Neural progenitor cell (in vitro differentiated cells): ENCODE measurements around the gene SKOR1. TPM values are rescaled to one million over a fixed set of nuclear protein-coding genes. Genes with fewer than 3 reads are reported as not detected.

Source experiments
- DNase-seq: peaks from one replicate; pipeline ENCODE4 v3.0.0-alpha.2; 2016; ENCODE audit warnings: low spot score
- H2AFZ ChIP-seq: fragments of 200-600 bp; sonication (generic); replicated peaks from 2 replicates; pipeline ENCODE4 v1.6.1; 2016; ENCODE audit warnings: antibody characterized with exemption
- H3F3A ChIP-seq: fragments of 200-600 bp; sonication (generic); 2 replicates; pipeline ENCODE4 v1.6.1; 2016; ENCODE audit warnings: antibody characterized with exemption, low read depth
- H3K27ac ChIP-seq: fragments of 200-600 bp; sonication (generic); 2 replicates; pipeline ENCODE4 v1.5.1; 2016; ENCODE audit warnings: mild to moderate bottlenecking
- H3K27me3 ChIP-seq: fragments of 200-600 bp; sonication (generic); 2 replicates; pipeline ENCODE4 v1.6.1; 2016; ENCODE audit warnings: mild to moderate bottlenecking, moderate library complexity
- H3K36me3 ChIP-seq: fragments of 200-600 bp; sonication (generic); 2 replicates; pipeline ENCODE4 v1.5.1; 2016
- H3K4me1 ChIP-seq: fragments of 200-600 bp; sonication (generic); 2 replicates; pipeline ENCODE4 v1.6.1; 2016; ENCODE audit warnings: mixed run types
- H3K4me2 ChIP-seq: fragments of 200-600 bp; sonication (generic); 2 replicates; pipeline ENCODE4 v1.6.1; 2016
- H3K4me3 ChIP-seq: fragments of 200-600 bp; sonication (generic); 2 replicates; pipeline ENCODE4 v1.5.1; 2016
- H3K79me2 ChIP-seq: fragments of 200-600 bp; sonication (generic); 2 replicates; pipeline ENCODE4 v1.6.1; 2016; ENCODE audit warnings: low read depth
- H3K9ac ChIP-seq: fragments of 200-600 bp; sonication (generic); 2 replicates; pipeline ENCODE4 v1.6.1; 2016
- H3K9me3 ChIP-seq: fragments of 200-600 bp; sonication (generic); 2 replicates; pipeline ENCODE4 v1.5.1; 2016; ENCODE audit warnings: low read depth
- H4K20me1 ChIP-seq: fragments of 200-600 bp; sonication (generic); 2 replicates; pipeline ENCODE4 v1.6.1; 2016; ENCODE audit warnings: low read depth
- H3K27ac Mint-ChIP-seq: 3 replicates; pipeline ENCODE4 v1.8.0; 2021; ENCODE audit warnings: mixed read lengths
- H3K27me3 Mint-ChIP-seq: 2 replicates; pipeline ENCODE4 v1.8.0; 2022; ENCODE audit warnings: low read depth, mild to moderate bottlenecking, inconsistent platforms, moderate library complexity, mixed read lengths; ENCODE audit not compliant: insufficient read depth
- H3K36me3 Mint-ChIP-seq: 3 replicates; pipeline ENCODE4 v1.8.0; 2021; ENCODE audit warnings: mixed read lengths
- H3K4me1 Mint-ChIP-seq: 3 replicates; pipeline ENCODE4 v1.8.0; 2021; ENCODE audit warnings: mixed read lengths
- H3K4me3 Mint-ChIP-seq: 3 replicates; pipeline ENCODE4 v1.8.0; 2021; ENCODE audit warnings: mild to moderate bottlenecking, moderate library complexity, mixed read lengths
- H3K9me3 Mint-ChIP-seq: 3 replicates; pipeline ENCODE4 v1.8.0; 2020; ENCODE audit warnings: mixed read lengths
- EZH2 ChIP-seq: fragments of 200-600 bp; sonication (generic); IDR thresholded peaks from 2 replicates; pipeline ENCODE4 v1.6.1; 2017; ENCODE audit warnings: antibody characterized with exemption, mild to moderate bottlenecking, moderate library complexity
- EZH2phosphoT487 ChIP-seq: fragments of 200-600 bp; sonication (generic); IDR thresholded peaks from 2 replicates; pipeline ENCODE4 v1.6.1; 2017; ENCODE audit warnings: antibody characterized with exemption
- total RNA-seq: library from RNA; depleted of rRNA; stranded (reverse); fragments of >200 nt; gene quantifications from 2 replicates; pipeline ENCODE4 v1.2.3, GENCODE V29; 2015; ENCODE audit warnings: low replicate concordance
- TF ChIP-seq, protein P1 (sequence below): fragments of 200-600 bp; sonication (generic); IDR thresholded peaks from 2 replicates; pipeline ENCODE4 v1.5.1; 2017; ENCODE audit warnings: antibody characterized with exemption, mild to moderate bottlenecking

Gene SKOR1
- total RNA-seq, 1 donor from 2014 or later: 0.51 TPM

DNA sequence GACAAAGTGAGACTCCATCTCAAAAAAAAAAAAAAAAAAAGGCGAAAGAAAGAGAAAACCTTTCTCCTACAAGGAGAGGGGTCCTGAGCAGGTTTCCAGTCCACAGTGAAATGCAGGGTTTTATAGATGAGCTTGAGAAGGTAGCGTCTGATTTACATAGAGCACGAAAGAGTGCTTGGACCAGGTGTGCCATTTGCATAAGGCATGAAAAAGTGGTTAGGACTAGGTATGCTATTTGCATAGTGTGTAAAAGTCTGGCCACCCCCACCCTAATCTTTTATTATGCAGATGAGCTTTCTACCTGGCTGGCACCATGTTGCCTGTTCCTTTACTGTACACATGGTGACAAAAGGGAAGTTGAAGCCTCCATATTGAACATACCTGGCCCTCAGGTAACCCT lies 28.1 kb downstream of the SKOR1 start:
- Mint-ChIP-seq H3K36me3 (peaks cover 1% of the 10 kb centered on the region), H3K27me3 (peaks cover 10% of the 10 kb centered on the region), H3K4me1 (peaks cover 35% of the 10 kb centered on the region), H3K27ac (no peak overlapping the region), H3K4me3 (no peak overlapping the region), H3K9me3 (peaks cover 5% of the 10 kb centered on the region)
- no peaks in the 10 kb centered on the region for H3K79me2 ChIP-seq
- H4K20me1 ChIP-seq: no peaks in the 10 kb centered on the region
- no peaks in the 10 kb centered on the region for H3F3A ChIP-seq
- no peaks in the 10 kb centered on the region for H3K36me3 ChIP-seq
- H3K4me1 ChIP-seq: peaks cover 3% of the 10 kb centered on the region
- TF ChIP-seq EZH2: no peak
- TF ChIP-seq, protein P1, sequence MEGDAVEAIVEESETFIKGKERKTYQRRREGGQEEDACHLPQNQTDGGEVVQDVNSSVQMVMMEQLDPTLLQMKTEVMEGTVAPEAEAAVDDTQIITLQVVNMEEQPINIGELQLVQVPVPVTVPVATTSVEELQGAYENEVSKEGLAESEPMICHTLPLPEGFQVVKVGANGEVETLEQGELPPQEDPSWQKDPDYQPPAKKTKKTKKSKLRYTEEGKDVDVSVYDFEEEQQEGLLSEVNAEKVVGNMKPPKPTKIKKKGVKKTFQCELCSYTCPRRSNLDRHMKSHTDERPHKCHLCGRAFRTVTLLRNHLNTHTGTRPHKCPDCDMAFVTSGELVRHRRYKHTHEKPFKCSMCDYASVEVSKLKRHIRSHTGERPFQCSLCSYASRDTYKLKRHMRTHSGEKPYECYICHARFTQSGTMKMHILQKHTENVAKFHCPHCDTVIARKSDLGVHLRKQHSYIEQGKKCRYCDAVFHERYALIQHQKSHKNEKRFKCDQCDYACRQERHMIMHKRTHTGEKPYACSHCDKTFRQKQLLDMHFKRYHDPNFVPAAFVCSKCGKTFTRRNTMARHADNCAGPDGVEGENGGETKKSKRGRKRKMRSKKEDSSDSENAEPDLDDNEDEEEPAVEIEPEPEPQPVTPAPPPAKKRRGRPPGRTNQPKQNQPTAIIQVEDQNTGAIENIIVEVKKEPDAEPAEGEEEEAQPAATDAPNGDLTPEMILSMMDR: no peak
- TF ChIP-seq EZH2phosphoT487: no peak
- no peak overlapping the region for H2AFZ ChIP-seq
- H3K4me3 ChIP-seq: no peak overlapping the region
- no peak overlapping the region for H3K9ac ChIP-seq
- no peaks in the 10 kb centered on the region for H3K9me3 ChIP-seq
- no peak for DNase-seq
- H3K27me3 ChIP-seq: no peaks in the 10 kb centered on the region
- no peak overlapping the region for H3K4me2 ChIP-seq
- no peak overlapping the region for H3K27ac ChIP-seq

DNA sequence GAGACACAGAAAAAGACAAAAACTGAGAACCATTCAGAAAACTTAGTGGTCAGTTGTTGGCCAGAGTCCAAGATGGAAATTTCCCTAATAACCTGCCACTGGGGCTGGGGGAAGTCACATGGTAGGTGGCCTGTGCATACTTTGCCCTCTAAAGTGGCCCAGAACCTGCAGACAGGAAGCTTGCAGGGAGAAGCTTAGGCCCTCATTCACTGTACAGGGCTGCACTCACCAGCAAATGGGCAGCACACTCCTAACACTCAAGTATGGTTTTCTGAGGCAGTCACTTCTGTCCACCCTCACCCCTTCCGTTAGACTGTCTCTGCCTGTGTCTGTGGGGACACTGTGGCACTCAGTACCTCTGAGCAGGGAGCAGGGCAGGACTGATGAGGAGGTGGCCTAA lies 29.0 kb downstream of the SKOR1 start:
- no peak overlapping the region for H3K9ac ChIP-seq
- Mint-ChIP-seq H3K4me3 (no peak overlapping the region), H3K9me3 (peaks cover under 1% of the 10 kb centered on the region), H3K36me3 (no peaks in the 10 kb centered on the region), H3K27ac (peak overlapping the region; percentile 90), H3K27me3 (peaks cover 15% of the 10 kb centered on the region), H3K4me1 (peaks cover 36% of the 10 kb centered on the region)
- no peak overlapping the region for H3K4me2 ChIP-seq
- TF ChIP-seq, protein P1: no peak
- TF ChIP-seq EZH2phosphoT487 (no peak), EZH2 (no peak)
- no peak for DNase-seq
- no peaks in the 10 kb centered on the region for H3K27me3 ChIP-seq
- no peaks in the 10 kb centered on the region for H3K79me2 ChIP-seq
- H3K36me3 ChIP-seq: no peaks in the 10 kb centered on the region
- peaks cover 3% of the 10 kb centered on the region for H3K4me1 ChIP-seq
- no peaks in the 10 kb centered on the region for H4K20me1 ChIP-seq
- no peak overlapping the region for H3K4me3 ChIP-seq
- H2AFZ ChIP-seq: no peak overlapping the region
- H3F3A ChIP-seq: no peaks in the 10 kb centered on the region
- H3K9me3 ChIP-seq: no peaks in the 10 kb centered on the region
- H3K27ac ChIP-seq: no peak overlapping the region

DNA sequence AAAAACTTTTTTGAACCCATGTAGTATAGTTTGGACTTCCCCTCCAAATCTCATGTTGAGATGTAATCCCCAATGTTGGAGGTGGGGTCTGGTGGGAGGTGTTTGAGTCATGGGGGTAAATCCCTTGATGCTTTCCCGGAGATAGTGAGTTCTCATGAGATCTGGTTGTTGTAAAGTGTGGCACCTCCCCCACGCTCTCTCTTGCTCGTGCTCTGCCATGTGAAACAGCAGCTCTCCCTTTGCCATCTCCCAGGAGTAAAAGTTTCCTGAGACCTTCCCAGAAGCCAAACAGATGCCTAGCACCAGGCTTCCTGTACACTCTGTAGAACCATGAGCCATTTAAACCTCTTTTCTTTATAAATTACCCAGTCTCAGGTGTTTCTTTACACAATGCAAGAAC lies 30.5 kb downstream of the SKOR1 start:
- Mint-ChIP-seq H3K36me3 (no peaks in the 10 kb centered on the region), H3K9me3 (no peaks in the 10 kb centered on the region), H3K27me3 (peaks cover 16% of the 10 kb centered on the region), H3K4me3 (no peak overlapping the region), H3K4me1 (peaks cover 48% of the 10 kb centered on the region), H3K27ac (peak overlapping the region; percentile 15)
- TF ChIP-seq, protein P1: no peak
- TF ChIP-seq EZH2 (no peak), EZH2phosphoT487 (no peak)
- no peaks in the 10 kb centered on the region for H3F3A ChIP-seq
- no peaks in the 10 kb centered on the region for H3K27me3 ChIP-seq
- peaks cover 3% of the 10 kb centered on the region for H3K4me1 ChIP-seq
- no peaks in the 10 kb centered on the region for H4K20me1 ChIP-seq
- no peak for DNase-seq
- no peaks in the 10 kb centered on the region for H3K9me3 ChIP-seq
- no peak overlapping the region for H3K27ac ChIP-seq
- H3K4me3 ChIP-seq: no peak overlapping the region
- H3K9ac ChIP-seq: no peak overlapping the region
- H3K36me3 ChIP-seq: no peaks in the 10 kb centered on the region
- no peak overlapping the region for H2AFZ ChIP-seq
- H3K4me2 ChIP-seq: no peak overlapping the region
- H3K79me2 ChIP-seq: no peaks in the 10 kb centered on the region
